Osteocyte (in vitro differentiated cells): ENCODE results near the gene EPHB2. TPM values are rescaled to one million over a fixed set of nuclear protein-coding genes. Genes with fewer than 3 reads are reported as not detected.

ENCODE experiments used
- DNase-seq: peaks from one replicate; pipeline ENCODE4 v3.0.0; 2021; ENCODE audit warnings: mixed read lengths; ENCODE audit not compliant: unreplicated experiment; ENCODE audit errors: extremely low spot score
- H3K27ac Mint-ChIP-seq: one replicate; pipeline ENCODE4 v1.8.0; 2021; ENCODE audit warnings: mild to moderate bottlenecking, mixed read lengths; ENCODE audit not compliant: unreplicated experiment
- H3K27me3 Mint-ChIP-seq: one replicate; pipeline ENCODE4 v1.8.0; 2021; ENCODE audit warnings: mixed read lengths; ENCODE audit not compliant: unreplicated experiment
- H3K36me3 Mint-ChIP-seq: one replicate; pipeline ENCODE4 v1.8.0; 2021; ENCODE audit warnings: mixed read lengths; ENCODE audit not compliant: unreplicated experiment
- H3K4me1 Mint-ChIP-seq: one replicate; pipeline ENCODE4 v1.8.0; 2021; ENCODE audit warnings: mixed read lengths; ENCODE audit not compliant: unreplicated experiment
- H3K4me3 Mint-ChIP-seq: one replicate; pipeline ENCODE4 v1.8.0; 2021; ENCODE audit warnings: mild to moderate bottlenecking, moderate library complexity, mixed read lengths; ENCODE audit not compliant: unreplicated experiment
- H3K9me3 Mint-ChIP-seq: one replicate; pipeline ENCODE4 v1.8.0; 2021; ENCODE audit warnings: mixed read lengths; ENCODE audit not compliant: unreplicated experiment
- CTCF ChIP-seq: fragments of 200-600 bp; sonication (generic); IDR thresholded peaks from 2 replicates; pipeline ENCODE4 v1.5.0; 2021; ENCODE audit warnings: antibody characterized with exemption, mild to moderate bottlenecking, moderate library complexity
- total RNA-seq: library from RNA; stranded (reverse); gene quantifications from 2 replicates; pipeline ENCODE4 v1.2.1, GENCODE V29; 2021

Gene EPHB2
- total RNA-seq, 1 donor from 2014 or later: 32.5 TPM

- no peak for TF ChIP-seq CTCF
- Mint-ChIP-seq H3K4me3 (no peak overlapping the region), H3K27ac (peak overlapping the region; percentile 99), H3K4me1 (peaks cover 62% of the 10 kb centered on the region), H3K27me3 (no peaks in the 10 kb centered on the region), H3K36me3 (no peaks in the 10 kb centered on the region), H3K9me3 (no peaks in the 10 kb centered on the region)
- no peak for DNase-seq
Observed at GRCh38 chr1:22751124-22751531, 40.5 kb downstream of the EPHB2 start.

- Mint-ChIP-seq H3K27ac (no peak overlapping the region), H3K36me3 (no peaks in the 10 kb centered on the region), H3K27me3 (no peaks in the 10 kb centered on the region), H3K4me3 (no peak overlapping the region), H3K9me3 (no peaks in the 10 kb centered on the region), H3K4me1 (peaks cover 50% of the 10 kb centered on the region)
- no peak for TF ChIP-seq CTCF
- DNase-seq: no peak
Observed at GRCh38 chr1:22752339-22752738, 41.7 kb downstream of the EPHB2 start.

- Mint-ChIP-seq H3K36me3 (no peaks in the 10 kb centered on the region), H3K27ac (peak overlapping the region; percentile 89), H3K4me3 (peak overlapping the region; percentile 35), H3K9me3 (no peaks in the 10 kb centered on the region), H3K4me1 (peaks cover 43% of the 10 kb centered on the region), H3K27me3 (no peaks in the 10 kb centered on the region)
- TF ChIP-seq CTCF: no peak
- no peak for DNase-seq
Observed at GRCh38 chr1:22753481-22753971, 42.9 kb downstream of the EPHB2 start.

- Mint-ChIP-seq H3K27me3 (no peaks in the 10 kb centered on the region), H3K27ac (peak overlapping the region; percentile 89), H3K4me3 (no peak overlapping the region), H3K9me3 (no peaks in the 10 kb centered on the region), H3K4me1 (peaks cover 40% of the 10 kb centered on the region), H3K36me3 (no peaks in the 10 kb centered on the region)
- TF ChIP-seq CTCF: no peak
- DNase-seq: no peak
Observed at GRCh38 chr1:22754106-22754768, 43.6 kb downstream of the EPHB2 start.

- H3K4me3 Mint-ChIP-seq: no peak overlapping the region
- no peak for TF ChIP-seq CTCF
- no peaks in the 10 kb centered on the region for H3K27me3 Mint-ChIP-seq
- no peaks in the 10 kb centered on the region for H3K36me3 Mint-ChIP-seq
- DNase-seq: no peak
- H3K4me1 Mint-ChIP-seq: peaks cover 34% of the 10 kb centered on the region
- peak overlapping the region; percentile 89 for H3K27ac Mint-ChIP-seq
- no peaks in the 10 kb centered on the region for H3K9me3 Mint-ChIP-seq
Observed at GRCh38 chr1:22754824-22755223, 44.2 kb downstream of the EPHB2 start.
